H9 (cell line): Measurements from ENCODE around the gene RNPS1. TPM values are rescaled to one million over a fixed set of nuclear protein-coding genes. Genes with fewer than 3 reads are reported as not detected.

Source experiments
- DNase-seq: peaks from one replicate; pipeline ENCODE4 v3.0.0-alpha.2; 2017
- H2AFZ ChIP-seq: one replicate; pipeline ENCODE4 v1.6.1; 2013; ENCODE audit warnings: mild to moderate bottlenecking, low read length, control low read depth, moderate library complexity
- H2AK5ac ChIP-seq: 2 replicates; pipeline ENCODE4 v1.6.1; 2013; ENCODE audit warnings: low read length, control low read depth, mixed read lengths; ENCODE audit not compliant: insufficient read length
- H2BK120ac ChIP-seq: one replicate; pipeline ENCODE4 v1.6.1; 2013; ENCODE audit warnings: low read depth, mild to moderate bottlenecking, low read length, control low read depth, inconsistent platforms; ENCODE audit not compliant: poor library complexity, severe bottlenecking
- H2BK12ac ChIP-seq: 2 replicates; pipeline ENCODE4 v1.6.1; 2013; ENCODE audit warnings: low read length, control low read depth, mixed read lengths, low read depth; ENCODE audit not compliant: insufficient read length
- H2BK15ac ChIP-seq: 2 replicates; pipeline ENCODE4 v1.6.1; 2013; ENCODE audit warnings: low read depth, low read length, control low read depth
- H2BK20ac ChIP-seq: one replicate; pipeline ENCODE4 v1.6.1; 2013; ENCODE audit warnings: low read depth, mild to moderate bottlenecking, low read length, control low read depth, inconsistent platforms; ENCODE audit not compliant: poor library complexity, severe bottlenecking
- H2BK5ac ChIP-seq: 2 replicates; pipeline ENCODE4 v1.6.1; 2013; ENCODE audit warnings: low read length, control low read depth, mixed read lengths; ENCODE audit not compliant: insufficient read length
- H3K14ac ChIP-seq: 2 replicates; pipeline ENCODE4 v1.6.1; 2013; ENCODE audit warnings: low read length, control low read depth; ENCODE audit not compliant: insufficient read depth
- H3K18ac ChIP-seq: 2 replicates; pipeline ENCODE4 v1.6.1; 2013; ENCODE audit warnings: low read depth, mild to moderate bottlenecking, mixed read lengths, low read length, control low read depth; ENCODE audit not compliant: insufficient read length
- H3K23ac ChIP-seq: 2 replicates; pipeline ENCODE4 v1.6.1; 2013; ENCODE audit warnings: low read length, control low read depth, mixed read lengths, low read depth; ENCODE audit not compliant: insufficient read length
- H3K23me2 ChIP-seq: 2 replicates; pipeline ENCODE4 v1.6.1; 2013; ENCODE audit warnings: low read depth, mild to moderate bottlenecking, mixed read lengths, low read length, control low read depth; ENCODE audit not compliant: insufficient read length, poor library complexity, severe bottlenecking
- H3K27ac ChIP-seq: 2 replicates; pipeline ENCODE4 v1.5.1; 2013; ENCODE audit warnings: low read length, control low read depth, mixed read lengths, low read depth; ENCODE audit not compliant: insufficient read length
- H3K27me3 ChIP-seq: 2 replicates; pipeline ENCODE4 v1.6.1; 2013; ENCODE audit warnings: low read length, control low read depth, inconsistent platforms; ENCODE audit not compliant: insufficient read depth
- H3K4ac ChIP-seq: 2 replicates; pipeline ENCODE4 v1.6.1; 2013; ENCODE audit warnings: low read depth, mild to moderate bottlenecking, control low read depth, inconsistent platforms, low read length, moderate library complexity
- H3K4me1 ChIP-seq: 2 replicates; pipeline ENCODE4 v1.6.1; 2013; ENCODE audit warnings: low read length, control low read depth, inconsistent platforms; ENCODE audit not compliant: insufficient read depth
- H3K4me2 ChIP-seq: 2 replicates; pipeline ENCODE4 v1.6.1; 2013; ENCODE audit warnings: low read length, control low read depth, mixed read lengths; ENCODE audit not compliant: insufficient read length, insufficient read depth
- H3K56ac ChIP-seq: 2 replicates; pipeline ENCODE4 v1.6.1; 2013; ENCODE audit warnings: low read depth, mild to moderate bottlenecking, mixed read lengths, low read length, control low read depth; ENCODE audit not compliant: insufficient read length
- H3K79me1 ChIP-seq: 2 replicates; pipeline ENCODE4 v1.6.1; 2013; ENCODE audit warnings: low read depth, mild to moderate bottlenecking, moderate library complexity, low read length, control low read depth, inconsistent platforms; ENCODE audit not compliant: insufficient read depth, poor library complexity, severe bottlenecking
- H3K79me2 ChIP-seq: 2 replicates; pipeline ENCODE4 v1.6.1; 2013; ENCODE audit warnings: low read length, control low read depth, inconsistent platforms; ENCODE audit not compliant: insufficient read depth
- H3K9ac ChIP-seq: 2 replicates; pipeline ENCODE4 v1.6.1; 2013; ENCODE audit warnings: low read length, control low read depth, mixed read lengths; ENCODE audit not compliant: insufficient read length; ENCODE audit errors: extremely low read depth
- H3K9me3 ChIP-seq: one replicate; pipeline ENCODE4 v1.6.1; 2013; ENCODE audit warnings: low read depth, low read length, inconsistent platforms; ENCODE audit not compliant: control insufficient read depth
- H3T11ph ChIP-seq: one replicate; pipeline ENCODE4 v1.6.1; 2013; ENCODE audit warnings: mild to moderate bottlenecking, low read length, control low read depth, inconsistent platforms
- H4K20me1 ChIP-seq: one replicate; pipeline ENCODE4 v1.6.1; 2013; ENCODE audit not compliant: control insufficient read depth, insufficient read length, insufficient read depth
- H4K5ac ChIP-seq: 2 replicates; pipeline ENCODE4 v1.6.1; 2013; ENCODE audit warnings: low read depth, mild to moderate bottlenecking, mixed read lengths, low read length, control low read depth; ENCODE audit not compliant: insufficient read length
- H4K8ac ChIP-seq: replicated peaks from 2 replicates; pipeline ENCODE4 v1.6.1; 2013; ENCODE audit warnings: low read length, control low read depth, mixed read lengths, low read depth; ENCODE audit not compliant: insufficient read length
- H4K91ac ChIP-seq: 2 replicates; pipeline ENCODE4 v1.6.1; 2013; ENCODE audit warnings: low read depth, mild to moderate bottlenecking, moderate library complexity, mixed read lengths, low read length, control low read depth; ENCODE audit not compliant: insufficient read length
- H3K27ac Mint-ChIP-seq, 3 experiments: 2 replicates in 2 of 3; 3 replicates in 1 of 3; pipeline ENCODE4 v1.8.0; 2020 to 2021; ENCODE audit warnings: mixed read lengths in 3 of 3, mild to moderate bottlenecking in 1 of 3, moderate library complexity in 1 of 3
- H3K27me3 Mint-ChIP-seq: 2 replicates; pipeline ENCODE4 v1.8.0; 2021; ENCODE audit warnings: low read depth, mild to moderate bottlenecking, moderate library complexity, mixed read lengths
- H3K36me3 Mint-ChIP-seq, 3 experiments: 2 replicates in 2 of 3; 3 replicates in 1 of 3; pipeline ENCODE4 v1.8.0; 2020 to 2021; ENCODE audit warnings: low read depth in 3 of 3, mixed read lengths in 3 of 3; ENCODE audit not compliant: insufficient read depth in 1 of 3
- H3K4me1 Mint-ChIP-seq, 2 experiments: 2 replicates each; pipeline ENCODE4 v1.8.0; 2020; ENCODE audit warnings: mixed read lengths in 2 of 2
- H3K4me3 Mint-ChIP-seq, 2 experiments: 2 replicates in 1 of 2; 3 replicates in 1 of 2; pipeline ENCODE4 v1.8.0; 2020 to 2021; ENCODE audit warnings: mild to moderate bottlenecking in 2 of 2, mixed read lengths in 2 of 2, moderate library complexity in 1 of 2
- H3K9me3 Mint-ChIP-seq, 2 experiments: 2 replicates in 1 of 2; 3 replicates in 1 of 2; pipeline ENCODE4 v1.8.0; 2020; ENCODE audit warnings: mild to moderate bottlenecking in 2 of 2, mixed read lengths in 2 of 2, moderate library complexity in 1 of 2
- CTCF ChIP-seq: fragments of 200-600 bp; sonication (generic); conservative IDR thresholded peaks from 3 replicates; pipeline ENCODE4 v1.8.0; 2021; ENCODE audit warnings: antibody characterized with exemption, mild to moderate bottlenecking
- WGBS: extraction: QIAGEN DNeasy Blood & Tissue Kit; methylation state at CpG from one replicate; pipeline ENCODE4 v1.1.7; 2013; ENCODE audit warnings: missing lambda C conversion rate, low lambda C conversion rate, mixed read lengths; ENCODE audit not compliant: insufficient read length; ENCODE audit errors: extremely low coverage; 5-methylcytosine and 5-hydroxymethylcytosine counted together
- total RNA-seq: library from RNA; stranded (reverse); gene quantifications from 2 replicates; pipeline ENCODE4 v1.2.1, GENCODE V29; 2021

RNPS1 gene
- total RNA-seq, 1 experiment from 2014 or later = 384 TPM

DNA sequence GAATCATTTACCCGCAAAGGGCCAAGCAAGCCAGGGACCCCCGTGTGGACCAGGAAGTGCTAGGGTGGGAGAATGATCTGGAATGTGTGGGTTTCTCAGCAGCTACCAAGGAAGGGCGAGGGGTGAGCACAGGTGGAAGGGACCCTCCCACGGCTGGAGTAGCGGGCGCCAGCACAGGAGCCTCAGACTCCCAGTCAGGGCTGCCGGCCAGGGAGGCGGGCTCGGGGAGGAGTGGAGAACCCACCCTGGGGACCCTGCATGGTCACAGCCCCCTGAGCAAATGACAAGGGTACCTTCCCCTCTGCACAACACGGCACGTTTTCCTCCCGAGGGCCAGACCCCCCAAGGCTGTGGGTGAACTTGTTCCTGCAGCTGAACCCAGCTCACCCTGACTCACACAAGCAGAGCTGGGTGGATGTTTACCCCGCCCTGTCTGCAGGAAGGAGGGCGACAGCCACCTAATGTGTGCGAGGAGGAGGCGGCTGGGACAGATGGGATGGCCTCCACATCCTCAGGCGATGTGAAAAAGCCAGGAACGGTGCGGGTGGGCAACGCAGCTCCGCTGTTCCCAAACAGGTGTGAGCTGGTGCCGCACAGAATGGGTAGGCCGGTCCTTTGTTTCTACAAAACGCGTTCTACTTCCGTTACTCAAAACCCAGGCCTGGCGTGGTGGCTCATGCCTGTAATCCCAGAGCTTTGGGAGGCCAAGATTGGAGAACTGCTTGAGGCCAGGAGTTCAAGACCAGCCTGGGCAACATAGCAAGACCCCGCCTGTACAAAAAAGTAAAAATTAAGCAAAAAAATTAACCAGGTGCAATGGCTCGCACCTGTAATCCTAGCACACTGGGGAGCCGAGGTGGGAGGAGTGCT, 22.8 kb downstream of the RNPS1 start:
- H3K36me3 Mint-ChIP-seq = peaks cover 18 to 73% (median 53%) of the 10 kb centered on the region in 3 experiments; a peak in 6 of 7 replicates

More for the DNA sequence above, 22.8 kb downstream of the RNPS1 start:
- no peak overlapping the region for H3K27ac Mint-ChIP-seq
- H3K4ac ChIP-seq = no peak overlapping the region
- H4K8ac ChIP-seq = no peak overlapping the region
- no peaks in the 10 kb centered on the region for H3K79me1 ChIP-seq
- WGBS = no CpG with 5 or more reads among the region's 30 CpGs
- no peak overlapping the region for H2BK12ac ChIP-seq
- no peak overlapping the region for H3K9ac ChIP-seq
- no peak overlapping the region for H3K27ac ChIP-seq
- H2BK15ac ChIP-seq = no peak overlapping the region
- H3K27me3 ChIP-seq = no peaks in the 10 kb centered on the region
- H3K79me2 ChIP-seq = no peaks in the 10 kb centered on the region; the same call in 1 of the 2 replicates
- no peaks in the 10 kb centered on the region for H3K9me3 ChIP-seq
- H3K23me2 ChIP-seq = peaks cover under 1% of the 10 kb centered on the region
- no peak overlapping the region for H2BK5ac ChIP-seq
- H2BK20ac ChIP-seq = no peak overlapping the region
- no peak for TF ChIP-seq CTCF
- no peak overlapping the region for H3T11ph ChIP-seq
- no peak overlapping the region for H2AFZ ChIP-seq
- no peak for DNase-seq
- no peaks in the 10 kb centered on the region for H3K27me3 Mint-ChIP-seq
- H4K91ac ChIP-seq = no peak overlapping the region
- no peak overlapping the region for H4K5ac ChIP-seq
- H3K4me1 Mint-ChIP-seq = no peaks in the 10 kb centered on the region; a peak in 1 of 4 replicates
- no peak overlapping the region for H3K4me2 ChIP-seq
- H2AK5ac ChIP-seq = no peak overlapping the region
- H3K14ac ChIP-seq = no peak overlapping the region
- no peak overlapping the region; a peak in 1 of 5 replicates for H3K4me3 Mint-ChIP-seq
- no peak overlapping the region for H3K23ac ChIP-seq
- no peak overlapping the region for H3K56ac ChIP-seq
- H3K18ac ChIP-seq = no peak overlapping the region
- no peak overlapping the region for H2BK120ac ChIP-seq
- H3K4me1 ChIP-seq = no peaks in the 10 kb centered on the region
- H4K20me1 ChIP-seq = no peaks in the 10 kb centered on the region
- no peaks in the 10 kb centered on the region; a peak in 1 of 5 replicates for H3K9me3 Mint-ChIP-seq
